Karpas-422 (cell line): Measurements from ENCODE around the gene CAPRIN2. TPM values are rescaled to one million over a fixed set of nuclear protein-coding genes. Genes with fewer than 3 reads are reported as not detected.

Source experiments
- DNase-seq: peaks from one replicate; pipeline ENCODE4 v3.0.0-alpha.2; 2015
- H2AFZ ChIP-seq: fragments of 200-600 bp; sonication (generic); 2 replicates; pipeline ENCODE4 v1.6.1; 2014; ENCODE audit warnings: antibody characterized with exemption, low read length, mixed read lengths
- H3K27ac ChIP-seq: fragments of 200-600 bp; sonication (generic); 2 replicates; pipeline ENCODE4 v1.5.1; 2014; ENCODE audit warnings: mild to moderate bottlenecking, low read length, moderate library complexity
- H3K27me3 ChIP-seq: fragments of 200-600 bp; sonication (generic); 2 replicates; pipeline ENCODE4 v1.6.1; 2014; ENCODE audit warnings: low read length, mixed read lengths
- H3K36me3 ChIP-seq: fragments of 200-600 bp; sonication (generic); 2 replicates; pipeline ENCODE4 v1.6.1; 2014; ENCODE audit warnings: low read length, mixed read lengths; ENCODE audit not compliant: insufficient read depth
- H3K4me1 ChIP-seq: fragments of 200-600 bp; sonication (generic); 2 replicates; pipeline ENCODE4 v1.6.1; 2014; ENCODE audit warnings: mild to moderate bottlenecking, low read length, mixed read lengths
- H3K4me2 ChIP-seq: fragments of 200-600 bp; sonication (generic); 2 replicates; pipeline ENCODE4 v1.6.1; 2014; ENCODE audit warnings: low read length, low read depth, mild to moderate bottlenecking; ENCODE audit not compliant: poor library complexity, severe bottlenecking
- H3K4me3 ChIP-seq: fragments of 200-600 bp; sonication (generic); 2 replicates; pipeline ENCODE4 v1.5.1; 2014; ENCODE audit warnings: mild to moderate bottlenecking, antibody characterized with exemption, low read length, mixed read lengths
- H3K79me2 ChIP-seq: fragments of 200-600 bp; sonication (generic); 2 replicates; pipeline ENCODE4 v1.6.1; 2014; ENCODE audit warnings: mild to moderate bottlenecking, low read length, mixed read lengths
- H3K9ac ChIP-seq: fragments of 200-600 bp; sonication (generic); 2 replicates; pipeline ENCODE4 v1.6.0; 2014; ENCODE audit warnings: low read length
- H3K9me2 ChIP-seq: fragments of 200-600 bp; sonication (generic), shearing (Covaris generic); replicated peaks from 2 replicates; pipeline ENCODE4 v1.6.0; 2014; ENCODE audit warnings: mild to moderate bottlenecking, low read length, moderate library complexity; ENCODE audit not compliant: insufficient read depth
- H3K9me3 ChIP-seq: fragments of 300-700, 200-600 bp; sonication (generic); 2 replicates; pipeline ENCODE4 v1.6.1; 2014; ENCODE audit warnings: low read length, mixed read lengths
- H4K20me1 ChIP-seq: fragments of 200-600 bp; sonication (generic); 2 replicates; pipeline ENCODE4 v1.6.1; 2014; ENCODE audit warnings: mild to moderate bottlenecking, antibody characterized with exemption, low read length, low read depth; ENCODE audit not compliant: insufficient read depth
- total RNA-seq: library from RNA; depleted of rRNA; stranded (reverse); fragments of >200 nt; shearing (Covaris generic); gene quantifications from 2 replicates; pipeline ENCODE4 v1.2.3, GENCODE V29; 2014; ENCODE audit warnings: low replicate concordance

CAPRIN2 gene
- total RNA-seq, 1 experiment from 2014 or later, result 39.8 TPM

- Histone ChIP-seq H3K27ac (no peak overlapping the region), H4K20me1 (no peaks in the 10 kb centered on the region), H3K9me2 (no peaks in the 10 kb centered on the region), H3K4me3 (no peak overlapping the region), H3K9me3 (no peaks in the 10 kb centered on the region), H3K4me1 (no peaks in the 10 kb centered on the region), H3K36me3 (peaks cover 15% of the 10 kb centered on the region; the same call in 1 of the 2 replicates), H3K79me2 (no peaks in the 10 kb centered on the region), H3K9ac (no peak overlapping the region), H3K27me3 (no peaks in the 10 kb centered on the region), H3K4me2 (no peak overlapping the region), H2AFZ (no peak overlapping the region)
- DNase-seq, result no peak
Measured at GRCh38 chr12:30707613-30708342, 47.0 kb downstream of the CAPRIN2 start.

- Histone ChIP-seq H3K4me2 (no peak overlapping the region), H3K27ac (no peak overlapping the region), H3K27me3 (no peaks in the 10 kb centered on the region), H3K9me3 (no peaks in the 10 kb centered on the region), H2AFZ (no peak overlapping the region), H4K20me1 (no peaks in the 10 kb centered on the region), H3K79me2 (no peaks in the 10 kb centered on the region), H3K4me1 (no peaks in the 10 kb centered on the region), H3K36me3 (peaks cover 13% of the 10 kb centered on the region; the same call in 1 of the 2 replicates), H3K9ac (no peak overlapping the region), H3K4me3 (no peak overlapping the region), H3K9me2 (no peaks in the 10 kb centered on the region)
- DNase-seq, result no peak
Measured at GRCh38 chr12:30706476-30706875, 48.3 kb downstream of the CAPRIN2 start.

- Histone ChIP-seq H3K27ac (no peak overlapping the region), H2AFZ (no peak overlapping the region), H3K4me1 (peaks cover 10% of the 10 kb centered on the region), H3K4me2 (no peak overlapping the region), H3K36me3 (no peaks in the 10 kb centered on the region), H3K9ac (no peak overlapping the region), H3K9me2 (no peaks in the 10 kb centered on the region), H3K79me2 (no peaks in the 10 kb centered on the region), H3K4me3 (no peak overlapping the region), H3K27me3 (no peaks in the 10 kb centered on the region), H4K20me1 (no peaks in the 10 kb centered on the region), H3K9me3 (no peaks in the 10 kb centered on the region)
- DNase-seq, result no peak
Measured at GRCh38 chr12:30701056-30701455, 53.7 kb downstream of the CAPRIN2 start.

GRCh38 chr12:30700216-30700900 lies 54.4 kb downstream of the CAPRIN2 start:
- Histone ChIP-seq H3K4me2 (no peak overlapping the region), H3K4me3 (no peak overlapping the region), H3K79me2 (peaks cover 2% of the 10 kb centered on the region), H3K36me3 (no peaks in the 10 kb centered on the region), H3K4me1 (peaks cover 10% of the 10 kb centered on the region), H2AFZ (no peak overlapping the region), H3K9me3 (no peaks in the 10 kb centered on the region), H4K20me1 (no peaks in the 10 kb centered on the region), H3K9me2 (no peaks in the 10 kb centered on the region), H3K9ac (no peak overlapping the region), H3K27me3 (no peaks in the 10 kb centered on the region), H3K27ac (no peak overlapping the region)
- no peak for DNase-seq

- H4K20me1 ChIP-seq, result no peaks in the 10 kb centered on the region
- H3K9ac ChIP-seq, result no peak overlapping the region
- no peaks in the 10 kb centered on the region for H3K36me3 ChIP-seq
- H3K27ac ChIP-seq, result no peak overlapping the region
- H3K4me2 ChIP-seq, result no peak overlapping the region
- no peak overlapping the region for H2AFZ ChIP-seq
- no peak overlapping the region for H3K4me3 ChIP-seq
- no peaks in the 10 kb centered on the region for H3K9me3 ChIP-seq
- no peaks in the 10 kb centered on the region for H3K27me3 ChIP-seq
- H3K4me1 ChIP-seq, result peaks cover 24% of the 10 kb centered on the region
- H3K9me2 ChIP-seq, result no peaks in the 10 kb centered on the region
- no peak for DNase-seq
- H3K79me2 ChIP-seq, result peaks cover 22% of the 10 kb centered on the region
Measured at GRCh38 chr12:30698346-30698745, 56.4 kb downstream of the CAPRIN2 start.

GRCh38 chr12:30696943-30697342 lies 57.8 kb downstream of the CAPRIN2 start:
- no peak overlapping the region for H2AFZ ChIP-seq
- H3K27ac ChIP-seq, result no peak overlapping the region
- no peak for DNase-seq
- H3K9ac ChIP-seq, result no peak overlapping the region
- H3K79me2 ChIP-seq, result peaks cover 36% of the 10 kb centered on the region
- no peaks in the 10 kb centered on the region for H4K20me1 ChIP-seq
- H3K36me3 ChIP-seq, result no peaks in the 10 kb centered on the region
- no peaks in the 10 kb centered on the region for H3K9me3 ChIP-seq
- peak overlapping the region; percentile 93 for H3K4me2 ChIP-seq
- no peak overlapping the region for H3K4me3 ChIP-seq
- no peaks in the 10 kb centered on the region for H3K27me3 ChIP-seq
- H3K4me1 ChIP-seq, result peaks cover 35% of the 10 kb centered on the region
- H3K9me2 ChIP-seq, result no peaks in the 10 kb centered on the region

GRCh38 chr12:30696486-30696885 lies 58.3 kb downstream of the CAPRIN2 start:
- H3K36me3 ChIP-seq, result no peaks in the 10 kb centered on the region
- no peaks in the 10 kb centered on the region for H3K27me3 ChIP-seq
- H3K4me2 ChIP-seq, result peak overlapping the region; percentile 93
- no peak overlapping the region for H3K27ac ChIP-seq
- H3K4me3 ChIP-seq, result peak overlapping the region; percentile 91
- no peaks in the 10 kb centered on the region for H4K20me1 ChIP-seq
- no peak for DNase-seq
- H3K4me1 ChIP-seq, result peaks cover 35% of the 10 kb centered on the region
- H2AFZ ChIP-seq, result no peak overlapping the region
- no peaks in the 10 kb centered on the region for H3K9me2 ChIP-seq
- H3K9me3 ChIP-seq, result no peaks in the 10 kb centered on the region
- peaks cover 41% of the 10 kb centered on the region for H3K79me2 ChIP-seq
- peak overlapping the region; percentile 90 for H3K9ac ChIP-seq

- Histone ChIP-seq H3K9ac (peak overlapping the region; percentile 90), H3K9me2 (no peaks in the 10 kb centered on the region), H4K20me1 (no peaks in the 10 kb centered on the region), H3K79me2 (peaks cover 45% of the 10 kb centered on the region), H3K4me3 (peak overlapping the region; percentile 91), H3K9me3 (no peaks in the 10 kb centered on the region), H3K4me2 (peak overlapping the region; percentile 93), H3K4me1 (peaks cover 35% of the 10 kb centered on the region), H3K27ac (no peak overlapping the region), H3K36me3 (no peaks in the 10 kb centered on the region), H3K27me3 (no peaks in the 10 kb centered on the region), H2AFZ (peak overlapping the region; percentile 75)
- no peak for DNase-seq
Measured at GRCh38 chr12:30696103-30696408, 58.7 kb downstream of the CAPRIN2 start.
